ENCODE results near the gene WFS1. TPM values are rescaled to one million over a fixed set of nuclear protein-coding genes. Genes with fewer than 3 reads are reported as not detected.
A peak's percentile ranks its signal among the peaks of the same experiment; 100 is the strongest.

WFS1 gene
- total RNA-seq, 4 donors from 2014 or later: 124 to 174 (median 132) TPM

GRCh38 chr4:6332042-6332668 is 62.5 kb downstream of the WFS1 start:
- intact Hi-C loops (cut with DNase I): loop anchor here (5.0 kb wide), 1 partner anchor 335 kb away; no protein-coding TSS in a partner anchor
- H3K27me3 ChIP-seq: no peaks in the 10 kb centered on the region
- no peaks in the 10 kb centered on the region for H3K36me3 ChIP-seq
- H3K27ac ChIP-seq: no peak overlapping the region
- no peaks in the 10 kb centered on the region for H3K9me3 ChIP-seq
- no peaks in the 10 kb centered on the region for H3K4me1 ChIP-seq
- no peak overlapping the region for H3K4me3 ChIP-seq (replicated peaks in 1 of 3)
- TF ChIP-seq POLR2A (IDR thresholded peaks at IDR 0.05) (no peak), CTCF (IDR thresholded peaks at IDR 0.05) (peak in 5 of 6 experiments; percentile 20 to 72 (median 46))
- DNase-seq: peak; percentile 14 to 32
- WGBS, 2 donors: 47% methylated on average over 13 to 18 of the region's 18 CpGs

- no peaks in the 10 kb centered on the region for H3K27me3 ChIP-seq
These were observed 63.0 kb downstream of the WFS1 start for GRCh38 chr4:6332669-6333050.

GRCh38 chr4:6333301-6334202 is 63.9 kb downstream of the WFS1 start:
- TF ChIP-seq CTCF (IDR thresholded peaks at IDR 0.05): peak in 2 of 6 experiments; percentile 11 to 12
- TF ChIP-seq POLR2A (IDR thresholded peaks at IDR 0.05): no peak
- H3K9me3 ChIP-seq: no peaks in the 10 kb centered on the region
- WGBS, 2 donors: 82 to 88% methylated on average over 19 of the region's 19 CpGs
- H3K27me3 ChIP-seq: no peaks in the 10 kb centered on the region
- H3K36me3 ChIP-seq: no peaks in the 10 kb centered on the region
- intact Hi-C loops (cut with DNase I): loop anchor here (5.0 kb wide), 1 partner anchor 336 kb away; no protein-coding TSS in a partner anchor
- H3K4me3 ChIP-seq (replicated peaks in 1 of 3): no peak overlapping the region
- H3K27ac ChIP-seq: no peak overlapping the region
- DNase-seq: no peak
- H3K4me1 ChIP-seq: no peaks in the 10 kb centered on the region

More at GRCh38 chr4:6332669-6333050, 63.0 kb downstream of the WFS1 start:
- Histone ChIP-seq H3K27ac (no peak overlapping the region), H3K36me3 (no peaks in the 10 kb centered on the region), H3K4me1 (no peaks in the 10 kb centered on the region), H3K9me3 (no peaks in the 10 kb centered on the region), H3K4me3 (replicated peaks in 1 of 3) (no peak overlapping the region)
- TF ChIP-seq CTCF (IDR thresholded peaks at IDR 0.05): no peak
- TF ChIP-seq POLR2A (IDR thresholded peaks at IDR 0.05): no peak
- WGBS, 2 donors: 75 to 80% methylated on average over 6 of the region's 6 CpGs
- intact Hi-C loops (cut with DNase I): loop anchor here (5.0 kb wide), 1 partner anchor 335 kb away; no protein-coding TSS in a partner anchor
- DNase-seq: no peak

GRCh38 chr4:6334203-6334887 is 64.7 kb downstream of the WFS1 start:
- TF ChIP-seq POLR2A (IDR thresholded peaks at IDR 0.05) (no peak), CTCF (IDR thresholded peaks at IDR 0.05) (no peak)
- Histone ChIP-seq H3K4me1 (no peaks in the 10 kb centered on the region), H3K9me3 (no peaks in the 10 kb centered on the region), H3K27ac (no peak overlapping the region), H3K27me3 (no peaks in the 10 kb centered on the region), H3K36me3 (no peaks in the 10 kb centered on the region), H3K4me3 (replicated peaks in 1 of 3) (no peak overlapping the region)
- WGBS, 2 donors: 64 to 86% methylated on average over 5 of the region's 5 CpGs
- intact Hi-C loops (cut with DNase I): loop anchor here (5.0 kb wide), 1 partner anchor 337 kb away; no protein-coding TSS in a partner anchor
- no peak for DNase-seq

Measured in thyroid gland (tissue), 4 donors.